Fibroblast of villous mesenchyme (primary cell): ENCODE results near the gene CACHD1. TPM values are rescaled to one million over a fixed set of nuclear protein-coding genes. Genes with fewer than 3 reads are reported as not detected.

ENCODE experiments used
- DNase-seq: peaks from one replicate; pipeline ENCODE4 v3.0.0-alpha.2; 2010; ENCODE audit warnings: low read depth
- H3K4me3 ChIP-seq: 2 replicates; pipeline ENCODE4 v1.5.1; 2011; ENCODE audit warnings: low read depth, mild to moderate bottlenecking, low read length
- CTCF ChIP-seq: IDR thresholded peaks from 2 replicates; pipeline ENCODE4 v1.5.1; 2012; ENCODE audit warnings: low read depth, mild to moderate bottlenecking, low read length; ENCODE audit not compliant: insufficient read depth
- total RNA-seq: library from RNA; depleted of rRNA; stranded (reverse); fragments of >200 nt; gene quantifications from 2 replicates; pipeline ENCODE4 v1.2.3, GENCODE V29; 2012

The CACHD1 gene
- total RNA-seq, 1 donor, result 11.2 TPM

- no peak for TF ChIP-seq CTCF
- H3K4me3 ChIP-seq, result no peak overlapping the region
- no peak for DNase-seq
Measured at GRCh38 chr1:64493831-64494230, 23.9 kb downstream of the CACHD1 start.

DNA sequence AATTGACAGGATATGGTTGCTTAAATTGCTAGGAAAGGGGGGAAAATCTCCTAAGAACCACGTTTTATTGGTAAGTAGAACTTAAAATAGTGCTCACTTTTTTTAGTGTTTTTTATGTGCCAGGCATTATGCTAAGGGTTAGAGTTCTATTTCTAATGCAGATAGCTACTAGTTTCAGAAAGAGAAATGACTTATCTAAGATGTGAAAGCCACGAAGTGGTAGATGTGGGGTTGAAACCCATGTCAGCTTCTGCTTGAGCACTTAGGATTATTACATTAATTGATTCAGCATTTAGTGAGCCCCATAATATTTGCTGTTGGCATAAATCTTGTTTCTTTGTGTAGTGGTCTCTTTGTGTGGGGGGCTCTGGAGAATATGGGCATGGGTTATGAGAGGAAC is 24.7 kb downstream of the CACHD1 start:
- no peak for DNase-seq
- TF ChIP-seq CTCF, result no peak
- H3K4me3 ChIP-seq, result no peak overlapping the region

DNA sequence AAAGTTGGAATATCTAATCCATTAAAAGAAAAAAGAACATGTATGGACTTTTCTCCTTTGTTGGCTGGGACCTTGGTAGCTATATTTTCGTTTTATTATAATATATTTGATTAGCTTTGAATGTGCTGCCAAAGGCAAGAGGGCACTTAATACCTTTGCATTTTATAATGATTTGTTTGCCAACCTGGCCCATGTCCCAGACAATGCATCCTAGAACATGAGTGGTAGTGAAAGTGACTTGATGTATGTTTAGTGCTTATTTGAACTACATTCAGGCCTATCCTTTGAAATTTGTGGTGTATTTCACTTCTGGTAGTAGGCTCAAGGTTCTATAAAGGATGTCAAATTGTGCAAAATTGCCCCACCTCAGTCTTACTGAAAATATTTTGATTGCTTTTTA is 25.9 kb downstream of the CACHD1 start:
- no peak overlapping the region for H3K4me3 ChIP-seq
- DNase-seq, result no peak
- TF ChIP-seq CTCF, result no peak

- DNase-seq, result no peak
- no peak overlapping the region for H3K4me3 ChIP-seq
- TF ChIP-seq CTCF, result no peak
Measured at GRCh38 chr1:64496606-64497005, 26.7 kb downstream of the CACHD1 start.

DNA sequence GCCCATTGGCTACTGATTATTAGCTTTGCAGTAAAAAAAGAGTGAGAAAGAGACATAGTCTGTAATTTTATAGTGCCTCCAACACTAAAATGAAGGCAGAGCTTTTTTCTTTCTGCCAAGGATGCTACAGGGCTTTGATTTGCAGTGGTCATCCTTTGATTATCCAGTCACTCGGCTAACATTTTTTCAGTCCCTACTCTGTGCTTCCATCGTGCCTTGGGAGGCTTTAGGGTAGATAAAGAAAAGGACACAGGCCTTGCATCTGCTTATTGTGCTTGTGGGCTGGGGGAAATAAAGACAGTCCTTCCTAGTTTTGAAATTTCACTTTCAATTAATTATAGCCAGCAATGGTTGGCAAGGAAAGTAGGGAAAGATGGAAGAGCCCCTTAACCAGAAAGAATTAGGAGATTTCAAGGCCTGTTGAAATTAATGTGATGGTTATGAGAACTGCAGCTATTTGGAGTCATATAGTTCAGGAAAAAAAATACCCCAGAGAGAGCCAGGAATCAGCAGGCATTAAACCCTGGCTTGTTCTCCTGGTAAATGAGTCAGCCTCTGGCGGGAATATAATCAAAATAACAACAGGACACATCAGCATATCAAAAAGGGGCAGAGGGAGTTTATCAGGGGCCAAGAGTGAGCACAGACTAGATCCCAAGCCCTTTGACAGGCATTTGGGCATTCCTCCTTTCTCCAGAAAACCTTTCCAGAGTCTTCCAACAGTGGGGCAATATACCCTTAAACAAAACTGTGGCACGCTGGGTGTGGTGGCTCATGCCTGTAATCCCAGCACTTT is 27.4 kb downstream of the CACHD1 start:
- TF ChIP-seq CTCF, result no peak
- DNase-seq, result no peak
- H3K4me3 ChIP-seq, result no peak overlapping the region

DNA sequence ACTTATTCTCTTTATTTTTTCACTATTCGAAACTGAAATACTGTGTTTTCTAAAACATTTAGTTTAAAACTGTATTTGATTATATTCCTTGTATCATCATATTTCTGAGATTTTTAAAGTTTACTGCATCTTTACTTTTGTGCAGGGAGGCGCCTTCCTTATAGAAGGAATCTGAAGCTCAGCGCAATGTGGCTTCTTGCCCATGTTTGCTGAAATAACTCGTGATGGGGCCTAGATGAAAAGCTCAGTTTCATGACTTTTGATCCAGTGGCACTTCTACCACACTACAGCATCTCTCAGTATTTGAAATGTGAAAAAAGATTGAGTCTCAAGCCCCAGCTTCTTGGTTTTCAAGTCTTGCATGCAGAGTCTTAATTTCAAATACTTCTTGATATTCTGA is 28.4 kb downstream of the CACHD1 start:
- no peak for TF ChIP-seq CTCF
- DNase-seq, result no peak
- no peak overlapping the region for H3K4me3 ChIP-seq

DNA sequence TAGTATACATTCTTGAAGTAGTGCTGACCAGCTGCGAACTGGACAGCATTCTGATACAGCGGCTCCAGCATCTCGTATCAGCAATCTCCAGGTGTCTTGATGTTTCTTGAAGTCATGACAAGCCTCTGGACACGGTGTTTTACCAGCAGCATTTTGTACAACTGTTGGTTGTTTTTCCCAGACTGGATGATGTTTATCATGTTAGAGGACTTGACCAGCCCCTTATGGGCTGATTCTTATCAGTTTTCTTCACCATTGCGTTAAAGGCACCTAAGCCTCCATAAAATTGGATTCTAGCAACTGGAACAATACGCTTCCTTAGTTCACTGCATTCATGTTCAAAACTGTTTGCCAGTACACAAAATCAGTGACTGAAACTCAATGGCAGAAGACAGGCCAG is 29.1 kb downstream of the CACHD1 start:
- TF ChIP-seq CTCF, result no peak
- no peak overlapping the region for H3K4me3 ChIP-seq
- no peak for DNase-seq
